Effector CD4-positive, alpha-beta T cell (primary cell): ENCODE results near the gene FDXR.

Experiments
- DNase-seq: peaks from one replicate; pipeline ENCODE4 v3.0.0-alpha.2; 2020

The FDXR gene

GRCh38 chr17:74854792-74855191 is 18.0 kb downstream of the FDXR start:
- no peak for DNase-seq

- no peak for DNase-seq
Measured at GRCh38 chr17:74853669-74854068, 19.1 kb downstream of the FDXR start.

GRCh38 chr17:74853048-74853397 is 19.8 kb downstream of the FDXR start:
- DNase-seq = no peak

GRCh38 chr17:74852237-74853047 is 20.4 kb downstream of the FDXR start:
- peak; percentile 19 for DNase-seq

- no peak for DNase-seq
Measured at GRCh38 chr17:74851612-74852236, 21.1 kb downstream of the FDXR start.

GRCh38 chr17:74850914-74851313 is 21.9 kb downstream of the FDXR start:
- no peak for DNase-seq

- no peak for DNase-seq
Measured at GRCh38 chr17:74850310-74850709, 22.5 kb downstream of the FDXR start.

GRCh38 chr17:74848656-74849399 is 24.0 kb downstream of the FDXR start:
- no peak for DNase-seq

GRCh38 chr17:74846621-74847020 is 26.2 kb downstream of the FDXR start:
- DNase-seq = no peak

GRCh38 chr17:74843352-74843627 is 29.5 kb downstream of the FDXR start:
- DNase-seq = no peak

- DNase-seq = no peak
Measured at GRCh38 chr17:74842599-74843351, 30.0 kb downstream of the FDXR start.

GRCh38 chr17:74842146-74842598 is 30.6 kb downstream of the FDXR start:
- DNase-seq = no peak

GRCh38 chr17:74840989-74841666 is 31.7 kb downstream of the FDXR start:
- DNase-seq = no peak

- no peak for DNase-seq
Measured at GRCh38 chr17:74839990-74840852, 32.6 kb downstream of the FDXR start.

- no peak for DNase-seq
Measured at GRCh38 chr17:74838274-74838673, 34.5 kb downstream of the FDXR start.

- no peak for DNase-seq
Measured at GRCh38 chr17:74836691-74837467, 35.9 kb downstream of the FDXR start.

- no peak for DNase-seq
Measured at GRCh38 chr17:74836191-74836590, 36.6 kb downstream of the FDXR start.

- no peak for DNase-seq
Measured at GRCh38 chr17:74833501-74834377, 39.1 kb downstream of the FDXR start.

GRCh38 chr17:74832421-74832820 is 40.4 kb downstream of the FDXR start:
- DNase-seq = no peak
